OCI-LY7 (cell line): ENCODE measurements around the gene C3.

Source experiments
- EZH2phosphoT487 ChIP-seq: fragments of 200-600 bp; sonication (generic); IDR thresholded peaks from 2 replicates; pipeline ENCODE4 v1.6.1; 2018; ENCODE audit warnings: low read depth, borderline replicate concordance, mild to moderate bottlenecking, mixed run types, antibody characterized with exemption, low read length, moderate library complexity, mixed read lengths
- TF ChIP-seq, protein P1 (sequence below): fragments of 200-600 bp; sonication (generic); conservative IDR thresholded peaks from 2 replicates; pipeline ENCODE4 v1.5.1; 2014; ENCODE audit warnings: mild to moderate bottlenecking, antibody characterized with exemption, low read length, moderate library complexity, mixed read lengths

DNA sequence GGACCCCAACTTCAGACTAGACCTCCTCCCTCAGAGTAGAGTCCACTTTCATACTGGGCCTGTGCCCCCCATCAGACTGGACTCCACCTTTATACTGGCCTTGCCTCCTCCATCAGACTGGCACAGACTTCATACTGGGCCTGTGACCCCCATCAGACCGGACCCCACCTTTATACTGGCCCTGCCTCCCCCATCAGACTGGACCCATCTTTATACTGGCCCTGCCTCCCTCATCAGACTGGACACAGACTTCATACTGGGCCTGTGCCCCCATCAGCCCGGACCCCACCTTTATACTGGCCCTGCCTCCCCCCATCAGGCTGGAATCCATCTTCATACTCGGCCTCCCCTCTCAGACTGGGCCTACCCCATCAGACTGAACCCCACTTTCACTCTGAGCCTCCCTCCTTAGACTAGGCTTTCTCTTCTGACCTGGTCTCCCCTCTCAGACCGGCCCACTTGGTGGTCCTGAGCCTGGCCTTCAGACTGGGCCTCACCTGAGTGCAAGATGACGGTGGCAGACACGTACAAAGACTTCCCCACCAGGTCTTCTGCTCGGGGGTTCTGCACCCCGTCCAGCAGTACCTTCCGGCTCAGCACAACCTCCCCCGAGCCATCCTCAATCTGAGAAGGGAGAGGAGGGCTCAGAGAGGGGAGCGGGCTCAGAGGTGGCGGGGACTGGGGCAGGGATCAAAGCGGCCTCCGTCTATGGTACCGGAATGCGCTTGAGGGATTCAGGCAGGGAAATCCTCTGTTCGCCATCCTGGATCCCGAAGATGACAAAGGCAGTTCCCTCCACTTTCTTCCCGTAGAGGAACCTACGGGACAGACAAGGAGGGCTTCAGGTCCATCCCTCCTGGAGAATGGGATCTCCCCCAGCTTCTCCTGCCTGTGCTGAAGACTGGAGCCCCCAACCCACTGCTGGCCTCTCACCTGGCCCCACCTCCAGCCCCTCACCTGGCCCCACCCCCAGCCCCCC, 7.5 kb downstream of the C3 start:
- TF ChIP-seq, protein P1, sequence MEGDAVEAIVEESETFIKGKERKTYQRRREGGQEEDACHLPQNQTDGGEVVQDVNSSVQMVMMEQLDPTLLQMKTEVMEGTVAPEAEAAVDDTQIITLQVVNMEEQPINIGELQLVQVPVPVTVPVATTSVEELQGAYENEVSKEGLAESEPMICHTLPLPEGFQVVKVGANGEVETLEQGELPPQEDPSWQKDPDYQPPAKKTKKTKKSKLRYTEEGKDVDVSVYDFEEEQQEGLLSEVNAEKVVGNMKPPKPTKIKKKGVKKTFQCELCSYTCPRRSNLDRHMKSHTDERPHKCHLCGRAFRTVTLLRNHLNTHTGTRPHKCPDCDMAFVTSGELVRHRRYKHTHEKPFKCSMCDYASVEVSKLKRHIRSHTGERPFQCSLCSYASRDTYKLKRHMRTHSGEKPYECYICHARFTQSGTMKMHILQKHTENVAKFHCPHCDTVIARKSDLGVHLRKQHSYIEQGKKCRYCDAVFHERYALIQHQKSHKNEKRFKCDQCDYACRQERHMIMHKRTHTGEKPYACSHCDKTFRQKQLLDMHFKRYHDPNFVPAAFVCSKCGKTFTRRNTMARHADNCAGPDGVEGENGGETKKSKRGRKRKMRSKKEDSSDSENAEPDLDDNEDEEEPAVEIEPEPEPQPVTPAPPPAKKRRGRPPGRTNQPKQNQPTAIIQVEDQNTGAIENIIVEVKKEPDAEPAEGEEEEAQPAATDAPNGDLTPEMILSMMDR: no peak
- no peak for TF ChIP-seq EZH2phosphoT487
